GM20000 (cell line): ENCODE results near the gene MARS1.

Experiments used
- DNase-seq: peaks from one replicate; pipeline ENCODE4 v3.0.0; 2012; ENCODE audit warnings: low spot score
- TF ChIP-seq, protein P1 (sequence below): IDR thresholded peaks from 2 replicates; pipeline ENCODE4 v1.5.1; 2012; ENCODE audit warnings: mild to moderate bottlenecking, control low read depth; ENCODE audit errors: extremely low read depth, missing control alignments

The MARS1 gene

DNA sequence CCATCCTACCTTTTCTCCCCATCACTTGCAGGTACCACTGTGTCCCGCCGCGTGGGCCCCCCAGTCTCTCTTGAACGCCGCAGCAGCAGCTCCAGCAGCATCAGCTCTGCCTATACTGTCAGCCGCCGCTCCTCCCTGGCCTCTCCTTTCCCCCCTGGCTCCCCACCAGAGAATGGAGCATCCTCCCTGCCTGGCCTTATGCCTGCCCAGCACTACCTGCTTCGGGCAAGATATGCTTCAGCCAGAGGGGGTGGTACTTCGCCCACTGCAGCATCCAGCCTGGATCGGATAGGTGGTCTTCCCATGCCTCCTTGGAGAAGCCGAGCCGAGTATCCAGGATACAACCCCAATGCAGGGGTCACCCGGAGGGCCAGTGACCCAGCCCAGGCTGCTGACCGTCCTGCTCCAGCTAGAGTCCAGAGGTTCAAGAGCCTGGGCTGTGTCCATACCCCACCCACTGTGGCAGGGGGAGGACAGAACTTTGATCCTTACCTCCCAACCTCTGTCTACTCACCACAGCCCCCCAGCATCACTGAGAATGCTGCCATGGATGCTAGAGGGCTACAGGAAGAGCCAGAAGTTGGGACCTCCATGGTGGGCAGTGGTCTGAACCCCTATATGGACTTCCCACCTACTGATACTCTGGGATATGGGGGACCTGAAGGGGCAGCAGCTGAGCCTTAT lies 17.4 kb upstream of the MARS1 start:
- no peak for DNase-seq
- TF ChIP-seq, protein P1, sequence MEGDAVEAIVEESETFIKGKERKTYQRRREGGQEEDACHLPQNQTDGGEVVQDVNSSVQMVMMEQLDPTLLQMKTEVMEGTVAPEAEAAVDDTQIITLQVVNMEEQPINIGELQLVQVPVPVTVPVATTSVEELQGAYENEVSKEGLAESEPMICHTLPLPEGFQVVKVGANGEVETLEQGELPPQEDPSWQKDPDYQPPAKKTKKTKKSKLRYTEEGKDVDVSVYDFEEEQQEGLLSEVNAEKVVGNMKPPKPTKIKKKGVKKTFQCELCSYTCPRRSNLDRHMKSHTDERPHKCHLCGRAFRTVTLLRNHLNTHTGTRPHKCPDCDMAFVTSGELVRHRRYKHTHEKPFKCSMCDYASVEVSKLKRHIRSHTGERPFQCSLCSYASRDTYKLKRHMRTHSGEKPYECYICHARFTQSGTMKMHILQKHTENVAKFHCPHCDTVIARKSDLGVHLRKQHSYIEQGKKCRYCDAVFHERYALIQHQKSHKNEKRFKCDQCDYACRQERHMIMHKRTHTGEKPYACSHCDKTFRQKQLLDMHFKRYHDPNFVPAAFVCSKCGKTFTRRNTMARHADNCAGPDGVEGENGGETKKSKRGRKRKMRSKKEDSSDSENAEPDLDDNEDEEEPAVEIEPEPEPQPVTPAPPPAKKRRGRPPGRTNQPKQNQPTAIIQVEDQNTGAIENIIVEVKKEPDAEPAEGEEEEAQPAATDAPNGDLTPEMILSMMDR = no peak

GRCh38 chr12:57470970-57471656 lies 16.8 kb upstream of the MARS1 start:
- TF ChIP-seq, protein P1 = no peak
- DNase-seq = no peak

- DNase-seq = no peak
- TF ChIP-seq, protein P1 = no peak
These were observed 16.2 kb upstream of the MARS1 start for GRCh38 chr12:57471661-57472060.

GRCh38 chr12:57472391-57472790 lies 15.5 kb upstream of the MARS1 start:
- no peak for DNase-seq
- TF ChIP-seq, protein P1 = no peak

- DNase-seq = no peak
- TF ChIP-seq, protein P1 = no peak
These were observed 14.5 kb upstream of the MARS1 start for GRCh38 chr12:57473392-57473791.

DNA sequence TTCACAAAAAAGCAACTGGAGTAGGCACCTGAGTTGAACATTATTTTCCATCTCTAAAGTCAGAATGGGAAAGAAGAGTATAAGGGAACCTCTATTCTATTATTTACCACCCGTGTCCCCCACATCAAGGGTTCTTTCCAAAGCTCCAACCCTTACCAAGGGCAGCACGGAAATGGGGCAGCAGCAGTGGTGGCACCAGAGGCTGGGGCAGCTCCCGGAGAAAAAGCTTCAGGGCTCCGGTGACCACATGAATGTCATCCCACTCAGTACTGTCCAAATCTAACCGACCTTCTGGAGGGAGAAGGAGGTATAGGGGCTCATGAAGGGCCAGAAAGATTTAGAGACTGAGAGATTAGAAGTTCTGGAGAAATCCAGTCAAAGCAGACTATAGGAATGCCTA lies 14.0 kb upstream of the MARS1 start:
- TF ChIP-seq, protein P1 = no peak
- no peak for DNase-seq

DNA sequence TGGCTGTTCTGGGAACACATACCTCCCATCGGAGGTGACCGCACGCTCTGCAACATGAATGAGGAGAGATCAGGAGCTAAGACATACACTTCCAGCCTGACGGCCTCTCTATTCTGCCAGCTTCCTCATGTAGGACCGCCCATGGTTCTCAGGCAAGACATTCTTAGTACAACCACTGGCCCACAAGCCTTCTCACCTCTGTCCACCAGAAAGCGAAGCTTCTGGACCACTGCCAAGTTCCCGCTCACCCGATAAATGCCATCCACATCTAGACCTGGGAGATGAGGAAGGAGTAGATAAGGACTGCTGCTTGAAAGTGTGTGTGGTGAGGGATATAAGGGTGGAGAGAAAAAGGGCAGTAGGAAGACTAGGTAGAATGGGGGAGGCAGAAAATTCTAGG lies 13.4 kb upstream of the MARS1 start:
- no peak for DNase-seq

More for the DNA sequence above, 13.4 kb upstream of the MARS1 start:
- TF ChIP-seq, protein P1 = no peak
